Tibial artery (tissue), 4 donors: ENCODE data around the gene TREML2.

Source experiments
- DNase-seq, 2 donors: peaks; one replicate each; pipeline ENCODE4 v3.0.0-alpha.2; 2019
- H3K27ac ChIP-seq, 2 donors: fragments of 200-600 bp; sonication (generic) in 1 of 2; 1 replicate in 1 of 2; 2 replicates in 1 of 2; pipeline ENCODE4 v1.5.1; 2018 to 2019; ENCODE audit warnings: mild to moderate bottlenecking in 1 of 2
- H3K27me3 ChIP-seq, 2 donors: fragments of 200-600 bp; sonication (generic) in 1 of 2; one replicate each; pipeline versions ENCODE4 v1.5.1 to v1.6.0; 2016 to 2019
- H3K36me3 ChIP-seq, 3 donors: fragments of 200-600 bp; sonication (generic) in 2 of 3; one replicate each; pipeline ENCODE4 v1.5.1; 2016 to 2019; ENCODE audit warnings: mild to moderate bottlenecking in 2 of 3
- H3K4me1 ChIP-seq, 4 donors: fragments of 200-600 bp; sonication (generic) in 2 of 4; 1 replicate in 3 of 4; 2 replicates in 1 of 4; pipeline ENCODE4 v1.5.1; 2016 to 2019
- H3K4me3 ChIP-seq, 2 donors: fragments of 200-600 bp; sonication (generic) in 1 of 2; 1 replicate in 1 of 2; 2 replicates in 1 of 2; pipeline ENCODE4 v1.5.1; 2018 to 2019; ENCODE audit warnings: mild to moderate bottlenecking in 2 of 2
- H3K9me3 ChIP-seq, 3 donors: fragments of 200-600 bp; sonication (generic) in 1 of 3; one replicate each; pipeline ENCODE4 v1.5.1; 2016 to 2019
- CTCF ChIP-seq, 2 experiments: fragments of 200-600 bp in 1 of 2; fragments of 450-650 bp in 1 of 2; IDR thresholded peaks; one replicate each; pipeline ENCODE4 v1.5.1; 2017 to 2019; ENCODE audit warnings: antibody characterized with exemption in 2 of 2, mild to moderate bottlenecking in 1 of 2, moderate library complexity in 1 of 2
- intact Hi-C: fragments of 100-400 bp; cut with DNase I; formaldehyde crosslinking; loops from one replicate; pipeline ENCODE4 v1.15.0; 2023; ENCODE audit warnings: low total_unique reads

Gene TREML2

DNA sequence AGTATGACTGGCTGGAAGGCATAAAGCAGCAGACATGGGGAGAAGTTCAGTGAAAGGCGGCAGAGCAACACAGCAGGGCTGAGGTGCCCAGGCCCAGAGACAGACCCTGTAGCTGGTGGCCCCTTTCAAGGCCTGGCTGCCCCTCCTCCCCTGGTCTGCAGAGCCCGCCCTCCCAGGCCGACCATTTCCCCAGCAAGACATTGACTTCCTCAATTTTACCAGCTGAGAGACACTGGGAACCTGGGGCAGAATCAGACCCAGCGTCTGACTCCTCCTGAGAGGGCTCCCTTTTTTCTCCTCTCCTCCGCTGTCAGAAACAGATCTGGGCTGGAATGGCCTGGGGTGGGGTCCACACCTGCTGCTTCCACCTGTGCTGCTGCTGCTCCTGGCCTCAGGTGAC is 27.1 kb upstream of the TREML2 start, which contains the start of gene TREML4:
TREML4 (plus strand) TSS at position 254 of the 400 bp plus-strand sequence; CDS start at position 333, 79 bp downstream.
- Histone ChIP-seq H3K27ac (no peak within 1 kb of the TSS), H3K27me3 (peaks cover 0 to 24% of the 10 kb centered on the region in 2 donors), H3K4me1 (no peaks in the 10 kb centered on the region), H3K9me3 (no peaks in the 10 kb centered on the region), H3K36me3 (no peaks in the 10 kb centered on the region), H3K4me3 (no peak within 1 kb of the TSS)
- no peak for TF ChIP-seq CTCF (IDR thresholded peaks at IDR 0.05)
- no peak for DNase-seq
- intact Hi-C loops = no loop called here

- peaks cover 0 to 27% of the 10 kb centered on the region in 2 donors for H3K27me3 ChIP-seq
- H3K4me3 ChIP-seq = no peak overlapping the region
- no peaks in the 10 kb centered on the region for H3K9me3 ChIP-seq
- no peak for TF ChIP-seq CTCF (IDR thresholded peaks at IDR 0.05)
- DNase-seq = no peak
- H3K4me1 ChIP-seq = no peaks in the 10 kb centered on the region
- no peaks in the 10 kb centered on the region for H3K36me3 ChIP-seq
- intact Hi-C loops = no loop called here
- no peak overlapping the region for H3K27ac ChIP-seq
Observed at GRCh38 chr6:41226752-41227151, 25.8 kb upstream of the TREML2 start.

GRCh38 chr6:41224800-41225199 is 23.9 kb upstream of the TREML2 start:
- no peak for TF ChIP-seq CTCF (IDR thresholded peaks at IDR 0.05)
- no peak for DNase-seq
- H3K4me3 ChIP-seq = no peak overlapping the region
- H3K36me3 ChIP-seq = no peaks in the 10 kb centered on the region
- intact Hi-C loops = no loop called here
- peaks cover 0 to 2% (median 0%) of the 10 kb centered on the region in 3 donors for H3K9me3 ChIP-seq
- no peak overlapping the region for H3K27ac ChIP-seq
- no peaks in the 10 kb centered on the region for H3K4me1 ChIP-seq
- H3K27me3 ChIP-seq = peaks cover 0 to 26% of the 10 kb centered on the region in 2 donors

- Histone ChIP-seq H3K4me1 (no peaks in the 10 kb centered on the region), H3K9me3 (peaks cover 0 to 2% (median 2%) of the 10 kb centered on the region in 3 donors), H3K4me3 (no peak overlapping the region), H3K27ac (no peak overlapping the region), H3K27me3 (peaks cover 0 to 15% of the 10 kb centered on the region in 2 donors), H3K36me3 (no peaks in the 10 kb centered on the region)
- TF ChIP-seq CTCF (IDR thresholded peaks at IDR 0.05) = no peak
- intact Hi-C loops = no loop called here
- no peak for DNase-seq
Observed at GRCh38 chr6:41222513-41222912, 21.6 kb upstream of the TREML2 start.

GRCh38 chr6:41222045-41222444 is 21.1 kb upstream of the TREML2 start:
- no peaks in the 10 kb centered on the region for H3K4me1 ChIP-seq
- DNase-seq = no peak
- H3K27ac ChIP-seq = no peak overlapping the region
- peaks cover 0 to 15% of the 10 kb centered on the region in 2 donors for H3K27me3 ChIP-seq
- intact Hi-C loops = no loop called here
- H3K4me3 ChIP-seq = no peak overlapping the region
- peaks cover 0 to 2% (median 2%) of the 10 kb centered on the region in 3 donors for H3K9me3 ChIP-seq
- H3K36me3 ChIP-seq = no peaks in the 10 kb centered on the region
- TF ChIP-seq CTCF (IDR thresholded peaks at IDR 0.05) = no peak

GRCh38 chr6:41216616-41217015 is 15.7 kb upstream of the TREML2 start:
- DNase-seq = no peak
- no peaks in the 10 kb centered on the region for H3K4me1 ChIP-seq
- H3K27ac ChIP-seq = no peak overlapping the region
- no peak for TF ChIP-seq CTCF (IDR thresholded peaks at IDR 0.05)
- peaks cover 0 to 13% (median 2%) of the 10 kb centered on the region in 3 donors for H3K9me3 ChIP-seq
- peaks cover 0 to 14% of the 10 kb centered on the region in 2 donors for H3K27me3 ChIP-seq
- H3K36me3 ChIP-seq = no peaks in the 10 kb centered on the region
- intact Hi-C loops = no loop called here
- H3K4me3 ChIP-seq = no peak overlapping the region
